Measurements from ENCODE around the gene ATF7. TPM values are rescaled to one million over a fixed set of nuclear protein-coding genes. Genes with fewer than 3 reads are reported as not detected.

The ATF7 gene
- total and polyA plus RNA-seq, 10 donors = 6.5 to 52.8 (median 35.4) TPM

DNA sequence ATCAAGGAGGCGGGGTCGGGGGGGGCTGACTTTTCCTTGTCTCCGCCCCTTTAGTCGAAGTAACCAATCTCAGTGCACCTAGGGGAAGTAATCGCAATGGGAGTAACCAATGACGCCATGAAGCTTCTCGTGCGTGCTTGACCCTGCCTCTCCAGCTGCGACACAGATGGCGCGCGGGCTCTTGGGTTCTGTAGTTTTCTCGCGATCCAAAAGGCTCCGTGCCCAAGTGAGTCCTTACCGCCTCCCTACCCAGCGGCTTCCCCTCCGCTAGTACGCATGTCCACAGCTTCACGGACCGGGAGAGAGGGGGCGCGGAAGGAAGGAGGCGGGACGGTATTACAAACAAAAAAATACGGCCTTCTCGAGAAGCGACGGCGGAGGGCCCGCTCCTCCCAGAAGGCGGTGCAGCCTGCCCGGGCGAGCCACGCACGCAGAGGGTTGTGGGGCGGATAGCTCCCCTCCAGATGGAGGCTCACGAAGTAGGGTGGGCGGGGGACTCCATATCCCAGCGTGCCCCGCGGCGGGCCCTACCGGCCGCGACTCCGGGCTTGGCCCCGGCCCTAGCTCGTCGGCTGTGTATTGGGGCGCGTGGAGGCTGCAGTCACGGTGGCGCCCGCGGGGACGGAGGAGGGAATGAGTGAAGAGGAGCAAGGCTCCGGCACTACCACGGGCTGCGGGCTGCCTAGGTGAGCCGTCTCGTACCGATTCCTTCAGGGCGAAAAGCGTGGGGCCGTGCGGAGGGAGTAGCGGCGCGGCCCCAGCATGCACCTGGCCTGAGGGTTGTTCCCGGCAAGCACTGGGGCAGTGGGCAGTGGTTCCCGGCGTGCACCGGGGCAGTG, 125.2 kb downstream of the ATF7 start, which contains the start of gene TARBP2:
Gene TARBP2 (plus strand): TSS at position 508 of the 839 bp plus-strand sequence. CDS start 126 bp downstream, at position 634.
- TF ChIP-seq, protein P1, sequence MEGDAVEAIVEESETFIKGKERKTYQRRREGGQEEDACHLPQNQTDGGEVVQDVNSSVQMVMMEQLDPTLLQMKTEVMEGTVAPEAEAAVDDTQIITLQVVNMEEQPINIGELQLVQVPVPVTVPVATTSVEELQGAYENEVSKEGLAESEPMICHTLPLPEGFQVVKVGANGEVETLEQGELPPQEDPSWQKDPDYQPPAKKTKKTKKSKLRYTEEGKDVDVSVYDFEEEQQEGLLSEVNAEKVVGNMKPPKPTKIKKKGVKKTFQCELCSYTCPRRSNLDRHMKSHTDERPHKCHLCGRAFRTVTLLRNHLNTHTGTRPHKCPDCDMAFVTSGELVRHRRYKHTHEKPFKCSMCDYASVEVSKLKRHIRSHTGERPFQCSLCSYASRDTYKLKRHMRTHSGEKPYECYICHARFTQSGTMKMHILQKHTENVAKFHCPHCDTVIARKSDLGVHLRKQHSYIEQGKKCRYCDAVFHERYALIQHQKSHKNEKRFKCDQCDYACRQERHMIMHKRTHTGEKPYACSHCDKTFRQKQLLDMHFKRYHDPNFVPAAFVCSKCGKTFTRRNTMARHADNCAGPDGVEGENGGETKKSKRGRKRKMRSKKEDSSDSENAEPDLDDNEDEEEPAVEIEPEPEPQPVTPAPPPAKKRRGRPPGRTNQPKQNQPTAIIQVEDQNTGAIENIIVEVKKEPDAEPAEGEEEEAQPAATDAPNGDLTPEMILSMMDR (IDR thresholded peaks at IDR 0.05 in 8 of 11, conservative IDR thresholded peaks at IDR 0.05 in 3 of 11) = peak in 6 of 11 experiments; percentile 6 to 45 (median 21)
- peak in 2 of 3 donors; percentile 7 to 69 for TF ChIP-seq POLR2A (IDR thresholded peaks at IDR 0.05)
- peak; percentile 85 to 93 (median 88) for TF ChIP-seq POLR2AphosphoS5 (IDR thresholded peaks at IDR 0.05)
- intact Hi-C loops (cut with DNase I; ENCODE audit: low total_unique reads) = loop anchor here (10.0 kb wide), 1 partner anchor 46 kb away; the partner anchor contains the start of gene PCBP2
- DNase-seq = peak; percentile 99
- peak within 1 kb of the TSS; percentile 55 to 87 (median 66) for H3K4me3 ChIP-seq
- H3K27me3 ChIP-seq (replicated peaks in 1 of 7) = no peaks in the 10 kb centered on the region
- peaks cover 7 to 69% (median 47%) of the 10 kb centered on the region in 6 donors for H3K4me1 ChIP-seq
- peak within 1 kb of the TSS; percentile 92 to 100 (median 96) for H3K27ac ChIP-seq
- H3K9me3 ChIP-seq = no peaks in the 10 kb centered on the region
- peaks cover 0 to 32% (median 18%) of the 10 kb centered on the region in 6 donors for H3K36me3 ChIP-seq
- WGBS, 5 donors = 0 to 1% (median 0%) methylated on average over 44 to 74 of the region's 74 CpGs

- H3K4me1 ChIP-seq = peaks cover 7 to 77% (median 50%) of the 10 kb centered on the region in 6 donors
- H3K4me3 ChIP-seq = peak overlapping the region; percentile 53 to 87 (median 66)
- H3K9me3 ChIP-seq = no peaks in the 10 kb centered on the region
- H3K36me3 ChIP-seq = peaks cover 0 to 25% (median 11%) of the 10 kb centered on the region in 6 donors
- TF ChIP-seq POLR2AphosphoS5 (IDR thresholded peaks at IDR 0.05) (peak; percentile 6 to 97 (median 95)), POLR2A (IDR thresholded peaks at IDR 0.05) (peak in 2 of 3 donors; percentile 89 to 91)
- TF ChIP-seq, protein P1 (IDR thresholded peaks at IDR 0.05 in 8 of 11, conservative IDR thresholded peaks at IDR 0.05 in 3 of 11) = no peak
- WGBS, 5 donors = 1 to 6% (median 2%) methylated on average over 8 to 17 of the region's 17 CpGs
- intact Hi-C loops (cut with DNase I; ENCODE audit: low total_unique reads) = loop anchor here (10.0 kb wide), 1 partner anchor 45 kb away; the partner anchor contains the start of gene PCBP2
- no peak for DNase-seq
- H3K27ac ChIP-seq = peak overlapping the region; percentile 91 to 98 (median 96)
- no peaks in the 10 kb centered on the region for H3K27me3 ChIP-seq (replicated peaks in 1 of 7)
Measured at GRCh38 chr12:53500142-53500775, 125.9 kb downstream of the ATF7 start.

GRCh38 chr12:53499266-53500141, 126.7 kb downstream of the ATF7 start, which contains the start of gene MAP3K12:
MAP3K12 (minus strand) TSS chr12:53499458; CDS start chr12:53487391, 12,067 bp downstream.
- peak; percentile 92 for DNase-seq
- Histone ChIP-seq H3K27me3 (replicated peaks in 1 of 7) (no peaks in the 10 kb centered on the region), H3K4me1 (peaks cover 7 to 82% (median 51%) of the 10 kb centered on the region in 6 donors), H3K9me3 (no peaks in the 10 kb centered on the region), H3K27ac (peak within 1 kb of the TSS; percentile 91 to 98 (median 96)), H3K36me3 (peaks cover 0 to 17% (median 5%) of the 10 kb centered on the region in 6 donors), H3K4me3 (peak within 1 kb of the TSS; percentile 53 to 87 (median 66))
- 1 to 2% (median 1%) methylated on average over 46 to 51 of the region's 51 CpGs for WGBS, 5 donors
- intact Hi-C loops (cut with DNase I; ENCODE audit: low total_unique reads) = loop anchor here (10.0 kb wide), 1 partner anchor 45 kb away; the partner anchor contains the start of gene PCBP2
- peak; percentile 69 to 76 (median 72) for TF ChIP-seq POLR2AphosphoS5 (IDR thresholded peaks at IDR 0.05)
- TF ChIP-seq, protein P1 (IDR thresholded peaks at IDR 0.05 in 8 of 11, conservative IDR thresholded peaks at IDR 0.05 in 3 of 11) = peak in 1 of 11 experiments; percentile 20
- TF ChIP-seq POLR2A (IDR thresholded peaks at IDR 0.05) = no peak

Measured in spleen (tissue), 11 donors.